GM12892 (cell line): ENCODE data around the gene CDK5RAP2.
"Not testable (repeated sequence)": the region's sequence is repeated elsewhere in the genome, so short reads cannot be mapped to it uniquely, and the experiment has no call there.

Source experiments
- POLR2A ChIP-seq: IDR thresholded peaks from 2 replicates; pipeline ENCODE4 v1.6.1; 2011; ENCODE audit warnings: low read depth, low read length, control low read depth
- POLR2AphosphoS5 ChIP-seq: IDR thresholded peaks from 2 replicates; pipeline ENCODE4 v1.6.1; 2011; ENCODE audit warnings: low read depth, low read length, control low read depth
- TAF1 ChIP-seq: IDR thresholded peaks from 2 replicates; pipeline ENCODE4 v1.6.1; 2011; ENCODE audit warnings: low read depth, mild to moderate bottlenecking, control low read depth, low read length, borderline replicate concordance

DNA sequence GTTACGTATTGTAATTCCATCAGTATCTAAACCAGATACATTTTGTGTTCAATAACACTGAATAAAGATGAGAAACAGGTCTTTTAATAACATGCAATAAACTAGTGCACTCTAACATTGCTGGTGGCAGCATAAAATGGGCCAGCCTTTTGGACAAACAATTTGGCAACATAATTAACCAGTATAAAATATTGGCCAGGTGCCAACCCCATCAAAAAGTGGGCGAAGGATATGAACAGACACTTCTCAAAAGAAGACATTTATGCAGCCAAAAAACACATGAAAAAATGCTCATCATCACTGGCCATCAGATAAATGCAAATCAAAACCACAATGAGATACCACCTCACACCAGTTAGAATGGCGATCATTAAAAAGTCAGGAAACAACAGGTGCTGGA lies 64.5 kb downstream of the CDK5RAP2 start:
- TF ChIP-seq POLR2A, POLR2AphosphoS5, TAF1: not testable (repeated sequence)
